GM19328 (cell line): ENCODE results near the gene PDHX.
"Not testable (repeated sequence)": the region's sequence is repeated elsewhere in the genome, so short reads cannot be mapped to it uniquely, and the experiment has no call there.

ENCODE experiments used
- ATAC-seq: cut with Tn5 transposase; IDR thresholded peaks from one replicate; pipeline ENCODE4 v1.9.1; 2021; ENCODE audit warnings: mild to moderate bottlenecking, moderate library complexity; ENCODE audit not compliant: unreplicated experiment

Gene PDHX

GRCh38 chr11:35014346-35014745 is 97.9 kb downstream of the PDHX start:
- ATAC-seq, result no peak

GRCh38 chr11:35015621-35016387 is 99.4 kb downstream of the PDHX start:
- ATAC-seq, result no peak

- ATAC-seq, result no peak
These were observed 100.5 kb downstream of the PDHX start for GRCh38 chr11:35016916-35017315.

GRCh38 chr11:35017528-35018342 is 101.3 kb downstream of the PDHX start:
- no peak for ATAC-seq

- ATAC-seq, result no peak
These were observed 105.2 kb downstream of the PDHX start for GRCh38 chr11:35021589-35021988.

GRCh38 chr11:35023940-35024339 is 107.5 kb downstream of the PDHX start:
- ATAC-seq, result not testable (repeated sequence)

GRCh38 chr11:35028007-35028406 is 111.6 kb downstream of the PDHX start:
- not testable (repeated sequence) for ATAC-seq

- ATAC-seq, result peak; percentile 73
These were observed 113.7 kb downstream of the PDHX start for GRCh38 chr11:35029979-35030682.

- no peak for ATAC-seq
These were observed 114.3 kb downstream of the PDHX start for GRCh38 chr11:35030716-35031213.

- no peak for ATAC-seq
These were observed 114.9 kb downstream of the PDHX start for GRCh38 chr11:35031346-35031745.

GRCh38 chr11:35031867-35032266 is 115.4 kb downstream of the PDHX start:
- ATAC-seq, result no peak

GRCh38 chr11:35033011-35033410 is 116.6 kb downstream of the PDHX start:
- ATAC-seq, result no peak

- ATAC-seq, result no peak
These were observed 118.0 kb downstream of the PDHX start for GRCh38 chr11:35034401-35034800.

- no peak for ATAC-seq
These were observed 119.5 kb downstream of the PDHX start for GRCh38 chr11:35035894-35036408.

- no peak for ATAC-seq
These were observed 120.2 kb downstream of the PDHX start for GRCh38 chr11:35036639-35037038.

- no peak for ATAC-seq
These were observed 122.0 kb downstream of the PDHX start for GRCh38 chr11:35038211-35038928.

GRCh38 chr11:35039076-35039475 is 122.7 kb downstream of the PDHX start:
- ATAC-seq, result no peak

- peak; percentile 70 for ATAC-seq
These were observed 124.0 kb downstream of the PDHX start for GRCh38 chr11:35040221-35040942.

GRCh38 chr11:35041070-35041554 is 124.7 kb downstream of the PDHX start:
- no peak for ATAC-seq

GRCh38 chr11:35042224-35042623 is 125.8 kb downstream of the PDHX start:
- ATAC-seq, result no peak
